GM23338 (cell line): ENCODE results near the gene SMC4. TPM values are rescaled to one million over a fixed set of nuclear protein-coding genes. Genes with fewer than 3 reads are reported as not detected.

Experiments
- ATAC-seq: fragments of 200-7000 bp; cut with Tn5 transposase; 3 replicates; pipeline ENCODE4 v1.9.1; 2020
- DNase-seq: peaks from one replicate; pipeline ENCODE4 v3.0.0-alpha.2; 2015; ENCODE audit warnings: low spot score
- H2AFZ ChIP-seq: fragments of 200-600 bp; sonication (generic); 2 replicates; pipeline ENCODE4 v1.8.0; 2016; ENCODE audit warnings: antibody characterized with exemption, mild to moderate bottlenecking, moderate library complexity
- H3F3A ChIP-seq: fragments of 200-600 bp; sonication (generic); replicated peaks from 2 replicates; pipeline ENCODE4 v1.8.0; 2017; ENCODE audit warnings: antibody characterized with exemption, mixed run types, low read depth
- H3K27ac ChIP-seq: fragments of 200-600 bp; sonication (generic); 2 replicates; pipeline ENCODE4 v1.6.1; 2016; ENCODE audit warnings: low read depth
- H3K27me3 ChIP-seq: fragments of 200-600 bp; sonication (generic); 2 replicates; pipeline ENCODE4 v1.8.0; 2016; ENCODE audit warnings: mild to moderate bottlenecking, mixed run types, moderate library complexity; ENCODE audit not compliant: insufficient read depth
- H3K36me3 ChIP-seq: fragments of 200-600 bp; sonication (generic); 2 replicates; pipeline ENCODE4 v1.8.0; 2016; ENCODE audit warnings: mild to moderate bottlenecking; ENCODE audit not compliant: insufficient read depth
- H3K4me1 ChIP-seq: fragments of 200-600 bp; sonication (generic); 2 replicates; pipeline ENCODE4 v1.8.0; 2016; ENCODE audit warnings: mild to moderate bottlenecking, moderate library complexity; ENCODE audit not compliant: insufficient read depth
- H3K4me2 ChIP-seq: fragments of 200-600 bp; sonication (generic); 2 replicates; pipeline ENCODE4 v1.7.1; 2017; ENCODE audit warnings: mixed run types
- H3K4me3 ChIP-seq: fragments of 200-600 bp; sonication (generic); 2 replicates; pipeline ENCODE4 v1.6.1; 2016; ENCODE audit warnings: mixed run types
- H3K79me2 ChIP-seq: fragments of 200-600 bp; sonication (generic); replicated peaks from 2 replicates; pipeline ENCODE4 v1.8.0; 2017; ENCODE audit warnings: mild to moderate bottlenecking; ENCODE audit not compliant: insufficient read depth
- H3K9me2 ChIP-seq: fragments of 200-600 bp; sonication (generic); 2 replicates; pipeline ENCODE4 v1.8.0; 2017; ENCODE audit not compliant: insufficient read depth
- H4K20me1 ChIP-seq: fragments of 200-600 bp; sonication (generic); replicated peaks from 2 replicates; pipeline ENCODE4 v1.8.0; 2017; ENCODE audit warnings: mild to moderate bottlenecking; ENCODE audit not compliant: insufficient read depth
- H3K27ac Mint-ChIP-seq: 2 replicates; pipeline ENCODE4 v1.8.0; 2020; ENCODE audit warnings: inconsistent platforms, mild to moderate bottlenecking, moderate library complexity, mixed read lengths
- H3K27me3 Mint-ChIP-seq: 3 replicates; pipeline ENCODE4 v1.8.0; 2022; ENCODE audit warnings: low read depth, mild to moderate bottlenecking, moderate library complexity, mixed read lengths, inconsistent platforms; ENCODE audit not compliant: insufficient read depth, poor library complexity
- H3K36me3 Mint-ChIP-seq: 3 replicates; pipeline ENCODE4 v1.8.0; 2021; ENCODE audit warnings: low read depth, mild to moderate bottlenecking, inconsistent platforms, moderate library complexity, mixed read lengths
- H3K4me1 Mint-ChIP-seq: 3 replicates; pipeline ENCODE4 v1.8.0; 2020; ENCODE audit warnings: mild to moderate bottlenecking, inconsistent platforms, mixed read lengths
- H3K4me3 Mint-ChIP-seq: 3 replicates; pipeline ENCODE4 v1.8.0; 2021; ENCODE audit warnings: moderate library complexity, mild to moderate bottlenecking, inconsistent platforms, mixed read lengths
- H3K9me3 Mint-ChIP-seq: 3 replicates; pipeline ENCODE4 v1.8.0; 2020; ENCODE audit warnings: moderate library complexity, mild to moderate bottlenecking, inconsistent platforms, mixed read lengths
- CREB1 ChIP-seq: fragments of 250-450 bp; sonication (Bioruptor Pico); IDR thresholded peaks from 2 replicates; pipeline ENCODE4 v1.5.0; 2020; ENCODE audit warnings: low read depth, mild to moderate bottlenecking, moderate library complexity
- EZH2 ChIP-seq: fragments of 200-600 bp; sonication (generic); IDR thresholded peaks from one replicate; pipeline ENCODE4 v1.8.0; 2017; ENCODE audit warnings: antibody characterized with exemption, mild to moderate bottlenecking, low read depth; ENCODE audit not compliant: unreplicated experiment
- EZH2phosphoT487 ChIP-seq: fragments of 200-600 bp; sonication (generic); IDR thresholded peaks from one replicate; pipeline ENCODE4 v1.8.1; 2018; ENCODE audit warnings: antibody characterized with exemption; ENCODE audit not compliant: unreplicated experiment
- JUNB ChIP-seq: IDR thresholded peaks from one replicate; pipeline ENCODE4 v1.6.1; 2016; ENCODE audit warnings: antibody characterized with exemption; ENCODE audit not compliant: unreplicated experiment
- NANOG ChIP-seq: IDR thresholded peaks from 2 replicates; pipeline ENCODE4 v1.6.1; 2016; ENCODE audit warnings: antibody characterized with exemption, borderline replicate concordance
- POLR2AphosphoS5 ChIP-seq: IDR thresholded peaks from 2 replicates; pipeline ENCODE4 v1.6.1; 2016; ENCODE audit warnings: antibody characterized with exemption, low read depth
- STAT1 ChIP-seq: IDR thresholded peaks from one replicate; pipeline ENCODE4 v1.6.1; 2016; ENCODE audit warnings: antibody characterized with exemption; ENCODE audit not compliant: unreplicated experiment
- ZNF114 ChIP-seq: fragments of 250-450 bp; sonication (Bioruptor Pico); IDR thresholded peaks from 2 replicates; pipeline ENCODE4 v1.5.0; 2020; ENCODE audit warnings: mild to moderate bottlenecking, moderate library complexity
- ZNF331 ChIP-seq: fragments of 250-450 bp; sonication (Bioruptor Pico); IDR thresholded peaks from 2 replicates; pipeline ENCODE4 v1.5.0; 2020; ENCODE audit warnings: low read depth, mild to moderate bottlenecking, moderate library complexity
- polyA plus RNA-seq: library from polyadenylated mRNA; unstranded; fragments of >200 nt; fragmentation: Nextera tagmentation; extraction: Ambion mirVana; gene quantifications from 2 replicates; pipeline ENCODE4 v1.2.1, GENCODE V29; 2016
- total RNA-seq: library from RNA; depleted of rRNA; stranded (reverse); fragments of >200 nt; shearing (Covaris generic); gene quantifications from 2 replicates; pipeline ENCODE4 v1.2.3, GENCODE V29; 2014
- TF ChIP-seq, protein P1 (sequence below): IDR thresholded peaks from 2 replicates; pipeline ENCODE4 v1.6.1; 2016; ENCODE audit warnings: antibody characterized with exemption
- TF ChIP-seq, protein P2 (sequence below): fragments of 250-450 bp; sonication (Bioruptor Pico); IDR thresholded peaks from 2 replicates; pipeline ENCODE4 v1.5.0; 2020; ENCODE audit warnings: mild to moderate bottlenecking, moderate library complexity
- TF ChIP-seq, protein P3 (sequence below): IDR thresholded peaks from one replicate; pipeline ENCODE4 v1.6.1; 2018; ENCODE audit warnings: antibody characterized with exemption; ENCODE audit not compliant: unreplicated experiment
- TF ChIP-seq, protein P4 (sequence below), 2 experiments: fragments of 200-600 bp in 1 of 2; sonication (generic) in 1 of 2; conservative IDR thresholded peaks; 2 replicates each; pipeline versions ENCODE4 v1.5.1 to v1.6.1; 2016 to 2017; ENCODE audit warnings: antibody characterized with exemption in 2 of 2, low read depth in 2 of 2, mild to moderate bottlenecking in 2 of 2, moderate library complexity in 1 of 2

Gene SMC4
- total and polyA plus RNA-seq, 2 experiments from 2014 or later = 167 to 412 TPM

DNA sequence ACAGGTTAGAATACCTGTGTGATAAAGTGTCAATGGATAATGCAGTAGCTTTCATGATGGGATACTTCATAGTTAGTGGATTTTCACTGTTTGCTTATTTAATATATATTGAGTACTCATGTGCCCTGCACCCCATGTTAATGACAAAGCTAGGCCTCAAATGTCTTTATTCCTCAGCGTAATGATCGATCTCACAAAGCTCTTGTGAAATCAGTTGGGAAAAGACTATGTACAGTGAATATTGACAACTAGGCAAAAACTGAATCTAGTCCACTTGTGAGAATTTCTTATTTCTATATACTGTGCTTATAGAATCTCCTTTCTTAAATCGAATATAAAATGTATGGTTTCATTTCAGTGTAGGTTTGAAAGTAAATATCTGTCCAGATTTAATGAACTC, 17.9 kb downstream of the SMC4 start:
- no peak overlapping the region for H3K4me2 ChIP-seq
- H3K9me2 ChIP-seq = no peaks in the 10 kb centered on the region
- H3K27me3 Mint-ChIP-seq = no peaks in the 10 kb centered on the region
- peaks cover 21% of the 10 kb centered on the region; the same call in 1 of the 2 replicates for H4K20me1 ChIP-seq
- H3K4me1 ChIP-seq = no peaks in the 10 kb centered on the region
- no peaks in the 10 kb centered on the region for H3F3A ChIP-seq
- DNase-seq (no peak), ATAC-seq (no peak)
- peaks cover 96% of the 10 kb centered on the region for H3K36me3 Mint-ChIP-seq
- no peaks in the 10 kb centered on the region for H3K4me1 Mint-ChIP-seq
- H3K27me3 ChIP-seq = no peaks in the 10 kb centered on the region
- no peak overlapping the region for H2AFZ ChIP-seq
- no peak overlapping the region for H3K27ac ChIP-seq
- H3K9me3 Mint-ChIP-seq = no peaks in the 10 kb centered on the region
- no peak overlapping the region for H3K4me3 ChIP-seq
- peaks cover 74% of the 10 kb centered on the region for H3K36me3 ChIP-seq
- peaks cover 30% of the 10 kb centered on the region for H3K79me2 ChIP-seq
- TF ChIP-seq CREB1 (no peak), ZNF114 (CRISPR knock-in tag) (no peak), STAT1 (no peak), ZNF331 (CRISPR knock-in tag) (no peak), POLR2AphosphoS5 (no peak), NANOG (no peak), JUNB (no peak), EZH2phosphoT487 (no peak), EZH2 (no peak)
- TF ChIP-seq, protein P1, sequence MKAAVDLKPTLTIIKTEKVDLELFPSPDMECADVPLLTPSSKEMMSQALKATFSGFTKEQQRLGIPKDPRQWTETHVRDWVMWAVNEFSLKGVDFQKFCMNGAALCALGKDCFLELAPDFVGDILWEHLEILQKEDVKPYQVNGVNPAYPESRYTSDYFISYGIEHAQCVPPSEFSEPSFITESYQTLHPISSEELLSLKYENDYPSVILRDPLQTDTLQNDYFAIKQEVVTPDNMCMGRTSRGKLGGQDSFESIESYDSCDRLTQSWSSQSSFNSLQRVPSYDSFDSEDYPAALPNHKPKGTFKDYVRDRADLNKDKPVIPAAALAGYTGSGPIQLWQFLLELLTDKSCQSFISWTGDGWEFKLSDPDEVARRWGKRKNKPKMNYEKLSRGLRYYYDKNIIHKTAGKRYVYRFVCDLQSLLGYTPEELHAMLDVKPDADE = no peak
- TF ChIP-seq, protein P2, sequence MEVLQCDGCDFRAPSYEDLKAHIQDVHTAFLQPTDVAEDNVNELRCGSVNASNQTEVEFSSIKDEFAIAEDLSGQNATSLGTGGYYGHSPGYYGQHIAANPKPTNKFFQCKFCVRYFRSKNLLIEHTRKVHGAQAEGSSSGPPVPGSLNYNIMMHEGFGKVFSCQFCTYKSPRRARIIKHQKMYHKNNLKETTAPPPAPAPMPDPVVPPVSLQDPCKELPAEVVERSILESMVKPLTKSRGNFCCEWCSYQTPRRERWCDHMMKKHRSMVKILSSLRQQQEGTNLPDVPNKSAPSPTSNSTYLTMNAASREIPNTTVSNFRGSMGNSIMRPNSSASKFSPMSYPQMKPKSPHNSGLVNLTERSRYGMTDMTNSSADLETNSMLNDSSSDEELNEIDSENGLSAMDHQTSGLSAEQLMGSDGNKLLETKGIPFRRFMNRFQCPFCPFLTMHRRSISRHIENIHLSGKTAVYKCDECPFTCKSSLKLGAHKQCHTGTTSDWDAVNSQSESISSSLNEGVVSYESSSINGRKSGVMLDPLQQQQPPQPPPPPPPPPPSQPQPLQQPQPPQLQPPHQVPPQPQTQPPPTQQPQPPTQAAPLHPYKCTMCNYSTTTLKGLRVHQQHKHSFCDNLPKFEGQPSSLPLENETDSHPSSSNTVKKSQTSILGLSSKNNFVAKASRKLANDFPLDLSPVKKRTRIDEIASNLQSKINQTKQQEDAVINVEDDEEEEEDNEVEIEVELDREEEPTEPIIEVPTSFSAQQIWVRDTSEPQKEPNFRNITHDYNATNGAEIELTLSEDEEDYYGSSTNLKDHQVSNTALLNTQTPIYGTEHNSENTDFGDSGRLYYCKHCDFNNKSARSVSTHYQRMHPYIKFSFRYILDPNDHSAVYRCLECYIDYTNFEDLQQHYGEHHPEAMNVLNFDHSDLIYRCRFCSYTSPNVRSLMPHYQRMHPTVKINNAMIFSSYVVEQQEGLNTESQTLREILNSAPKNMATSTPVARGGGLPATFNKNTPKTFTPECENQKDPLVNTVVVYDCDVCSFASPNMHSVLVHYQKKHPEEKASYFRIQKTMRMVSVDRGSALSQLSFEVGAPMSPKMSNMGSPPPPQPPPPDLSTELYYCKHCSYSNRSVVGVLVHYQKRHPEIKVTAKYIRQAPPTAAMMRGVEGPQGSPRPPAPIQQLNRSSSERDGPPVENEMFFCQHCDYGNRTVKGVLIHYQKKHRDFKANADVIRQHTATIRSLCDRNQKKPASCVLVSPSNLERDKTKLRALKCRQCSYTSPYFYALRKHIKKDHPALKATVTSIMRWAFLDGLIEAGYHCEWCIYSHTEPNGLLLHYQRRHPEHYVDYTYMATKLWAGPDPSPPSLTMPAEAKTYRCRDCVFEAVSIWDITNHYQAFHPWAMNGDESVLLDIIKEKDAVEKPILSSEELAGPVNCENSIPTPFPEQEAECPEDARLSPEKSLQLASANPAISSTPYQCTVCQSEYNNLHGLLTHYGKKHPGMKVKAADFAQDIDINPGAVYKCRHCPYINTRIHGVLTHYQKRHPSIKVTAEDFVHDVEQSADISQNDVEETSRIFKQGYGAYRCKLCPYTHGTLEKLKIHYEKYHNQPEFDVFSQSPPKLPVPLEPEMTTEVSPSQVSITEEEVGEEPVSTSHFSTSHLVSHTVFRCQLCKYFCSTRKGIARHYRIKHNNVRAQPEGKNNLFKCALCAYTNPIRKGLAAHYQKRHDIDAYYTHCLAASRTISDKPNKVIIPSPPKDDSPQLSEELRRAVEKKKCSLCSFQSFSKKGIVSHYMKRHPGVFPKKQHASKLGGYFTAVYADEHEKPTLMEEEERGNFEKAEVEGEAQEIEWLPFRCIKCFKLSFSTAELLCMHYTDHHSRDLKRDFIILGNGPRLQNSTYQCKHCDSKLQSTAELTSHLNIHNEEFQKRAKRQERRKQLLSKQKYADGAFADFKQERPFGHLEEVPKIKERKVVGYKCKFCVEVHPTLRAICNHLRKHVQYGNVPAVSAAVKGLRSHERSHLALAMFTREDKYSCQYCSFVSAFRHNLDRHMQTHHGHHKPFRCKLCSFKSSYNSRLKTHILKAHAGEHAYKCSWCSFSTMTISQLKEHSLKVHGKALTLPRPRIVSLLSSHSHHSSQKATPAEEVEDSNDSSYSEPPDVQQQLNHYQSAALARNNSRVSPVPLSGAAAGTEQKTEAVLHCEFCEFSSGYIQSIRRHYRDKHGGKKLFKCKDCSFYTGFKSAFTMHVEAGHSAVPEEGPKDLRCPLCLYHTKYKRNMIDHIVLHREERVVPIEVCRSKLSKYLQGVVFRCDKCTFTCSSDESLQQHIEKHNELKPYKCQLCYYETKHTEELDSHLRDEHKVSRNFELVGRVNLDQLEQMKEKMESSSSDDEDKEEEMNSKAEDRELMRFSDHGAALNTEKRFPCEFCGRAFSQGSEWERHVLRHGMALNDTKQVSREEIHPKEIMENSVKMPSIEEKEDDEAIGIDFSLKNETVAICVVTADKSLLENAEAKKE = no peak
- TF ChIP-seq, protein P3, sequence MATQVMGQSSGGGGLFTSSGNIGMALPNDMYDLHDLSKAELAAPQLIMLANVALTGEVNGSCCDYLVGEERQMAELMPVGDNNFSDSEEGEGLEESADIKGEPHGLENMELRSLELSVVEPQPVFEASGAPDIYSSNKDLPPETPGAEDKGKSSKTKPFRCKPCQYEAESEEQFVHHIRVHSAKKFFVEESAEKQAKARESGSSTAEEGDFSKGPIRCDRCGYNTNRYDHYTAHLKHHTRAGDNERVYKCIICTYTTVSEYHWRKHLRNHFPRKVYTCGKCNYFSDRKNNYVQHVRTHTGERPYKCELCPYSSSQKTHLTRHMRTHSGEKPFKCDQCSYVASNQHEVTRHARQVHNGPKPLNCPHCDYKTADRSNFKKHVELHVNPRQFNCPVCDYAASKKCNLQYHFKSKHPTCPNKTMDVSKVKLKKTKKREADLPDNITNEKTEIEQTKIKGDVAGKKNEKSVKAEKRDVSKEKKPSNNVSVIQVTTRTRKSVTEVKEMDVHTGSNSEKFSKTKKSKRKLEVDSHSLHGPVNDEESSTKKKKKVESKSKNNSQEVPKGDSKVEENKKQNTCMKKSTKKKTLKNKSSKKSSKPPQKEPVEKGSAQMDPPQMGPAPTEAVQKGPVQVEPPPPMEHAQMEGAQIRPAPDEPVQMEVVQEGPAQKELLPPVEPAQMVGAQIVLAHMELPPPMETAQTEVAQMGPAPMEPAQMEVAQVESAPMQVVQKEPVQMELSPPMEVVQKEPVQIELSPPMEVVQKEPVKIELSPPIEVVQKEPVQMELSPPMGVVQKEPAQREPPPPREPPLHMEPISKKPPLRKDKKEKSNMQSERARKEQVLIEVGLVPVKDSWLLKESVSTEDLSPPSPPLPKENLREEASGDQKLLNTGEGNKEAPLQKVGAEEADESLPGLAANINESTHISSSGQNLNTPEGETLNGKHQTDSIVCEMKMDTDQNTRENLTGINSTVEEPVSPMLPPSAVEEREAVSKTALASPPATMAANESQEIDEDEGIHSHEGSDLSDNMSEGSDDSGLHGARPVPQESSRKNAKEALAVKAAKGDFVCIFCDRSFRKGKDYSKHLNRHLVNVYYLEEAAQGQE = no peak
- TF ChIP-seq, protein P4, sequence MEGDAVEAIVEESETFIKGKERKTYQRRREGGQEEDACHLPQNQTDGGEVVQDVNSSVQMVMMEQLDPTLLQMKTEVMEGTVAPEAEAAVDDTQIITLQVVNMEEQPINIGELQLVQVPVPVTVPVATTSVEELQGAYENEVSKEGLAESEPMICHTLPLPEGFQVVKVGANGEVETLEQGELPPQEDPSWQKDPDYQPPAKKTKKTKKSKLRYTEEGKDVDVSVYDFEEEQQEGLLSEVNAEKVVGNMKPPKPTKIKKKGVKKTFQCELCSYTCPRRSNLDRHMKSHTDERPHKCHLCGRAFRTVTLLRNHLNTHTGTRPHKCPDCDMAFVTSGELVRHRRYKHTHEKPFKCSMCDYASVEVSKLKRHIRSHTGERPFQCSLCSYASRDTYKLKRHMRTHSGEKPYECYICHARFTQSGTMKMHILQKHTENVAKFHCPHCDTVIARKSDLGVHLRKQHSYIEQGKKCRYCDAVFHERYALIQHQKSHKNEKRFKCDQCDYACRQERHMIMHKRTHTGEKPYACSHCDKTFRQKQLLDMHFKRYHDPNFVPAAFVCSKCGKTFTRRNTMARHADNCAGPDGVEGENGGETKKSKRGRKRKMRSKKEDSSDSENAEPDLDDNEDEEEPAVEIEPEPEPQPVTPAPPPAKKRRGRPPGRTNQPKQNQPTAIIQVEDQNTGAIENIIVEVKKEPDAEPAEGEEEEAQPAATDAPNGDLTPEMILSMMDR (conservative IDR thresholded peaks at IDR 0.05; ENCODE audit: low read depth in 2 of 2) = no peak
- no peak overlapping the region for H3K4me3 Mint-ChIP-seq
- H3K27ac Mint-ChIP-seq = no peak overlapping the region
